Keratinocyte (primary cell): ENCODE results near the gene DCAF8.

ENCODE experiments used
- EZH2 ChIP-seq: IDR thresholded peaks from one replicate; pipeline ENCODE4 v1.6.1; 2012; ENCODE audit warnings: inconsistent platforms, mild to moderate bottlenecking, low read length, moderate library complexity
- TF ChIP-seq, protein P1 (sequence below), 3 experiments: IDR thresholded peaks in 1 of 3; conservative IDR thresholded peaks in 1 of 3; optimal IDR thresholded peaks in 1 of 3; 2 replicates in 2 of 3; 3 replicates in 1 of 3; pipeline versions ENCODE3 to v1.5.1; 2011; ENCODE audit warnings: low read length in 3 of 3, mild to moderate bottlenecking in 3 of 3, moderate library complexity in 2 of 3, control low read depth in 1 of 3, inconsistent platforms in 1 of 3; ENCODE audit not compliant: insufficient read depth in 2 of 3; ENCODE audit errors: extremely low read depth in 1 of 3

DNA sequence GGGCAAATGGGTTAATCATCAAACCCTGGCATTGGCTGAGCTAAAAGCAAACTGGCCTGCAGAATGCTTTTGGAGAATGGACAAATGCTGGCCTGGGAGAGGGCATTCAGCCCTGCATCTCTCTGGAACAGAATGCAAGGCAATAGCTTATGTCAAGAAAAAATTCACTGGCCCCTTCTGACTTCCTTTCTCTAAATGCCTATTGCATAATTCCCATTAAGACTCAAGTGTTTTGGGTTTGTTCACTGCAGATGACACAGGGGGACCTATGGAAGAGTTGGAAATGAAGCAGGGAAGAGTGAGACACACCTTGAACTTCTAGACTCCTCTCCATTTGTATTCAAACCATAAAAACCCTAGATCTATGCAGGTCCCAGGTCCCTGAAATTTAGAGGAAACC, 41.3 kb downstream of the DCAF8 start:
- TF ChIP-seq EZH2, result no peak
- TF ChIP-seq, protein P1, sequence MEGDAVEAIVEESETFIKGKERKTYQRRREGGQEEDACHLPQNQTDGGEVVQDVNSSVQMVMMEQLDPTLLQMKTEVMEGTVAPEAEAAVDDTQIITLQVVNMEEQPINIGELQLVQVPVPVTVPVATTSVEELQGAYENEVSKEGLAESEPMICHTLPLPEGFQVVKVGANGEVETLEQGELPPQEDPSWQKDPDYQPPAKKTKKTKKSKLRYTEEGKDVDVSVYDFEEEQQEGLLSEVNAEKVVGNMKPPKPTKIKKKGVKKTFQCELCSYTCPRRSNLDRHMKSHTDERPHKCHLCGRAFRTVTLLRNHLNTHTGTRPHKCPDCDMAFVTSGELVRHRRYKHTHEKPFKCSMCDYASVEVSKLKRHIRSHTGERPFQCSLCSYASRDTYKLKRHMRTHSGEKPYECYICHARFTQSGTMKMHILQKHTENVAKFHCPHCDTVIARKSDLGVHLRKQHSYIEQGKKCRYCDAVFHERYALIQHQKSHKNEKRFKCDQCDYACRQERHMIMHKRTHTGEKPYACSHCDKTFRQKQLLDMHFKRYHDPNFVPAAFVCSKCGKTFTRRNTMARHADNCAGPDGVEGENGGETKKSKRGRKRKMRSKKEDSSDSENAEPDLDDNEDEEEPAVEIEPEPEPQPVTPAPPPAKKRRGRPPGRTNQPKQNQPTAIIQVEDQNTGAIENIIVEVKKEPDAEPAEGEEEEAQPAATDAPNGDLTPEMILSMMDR (optimal IDR thresholded peaks at IDR 0.05 in 1 of 3, IDR thresholded peaks at IDR 0.05 in 1 of 3, conservative IDR thresholded peaks at IDR 0.05 in 1 of 3; ENCODE audit: extremely low read depth in 1 of 3, insufficient read depth in 2 of 3, low read length in 3 of 3), result no peak
